AG08395 (cell line): ENCODE measurements around the gene CACNA1E.

Experiments used
- DNase-seq: peaks from one replicate; pipeline ENCODE4 v3.0.0; 2012; ENCODE audit warnings: mixed read lengths, low spot score

Gene CACNA1E

DNA sequence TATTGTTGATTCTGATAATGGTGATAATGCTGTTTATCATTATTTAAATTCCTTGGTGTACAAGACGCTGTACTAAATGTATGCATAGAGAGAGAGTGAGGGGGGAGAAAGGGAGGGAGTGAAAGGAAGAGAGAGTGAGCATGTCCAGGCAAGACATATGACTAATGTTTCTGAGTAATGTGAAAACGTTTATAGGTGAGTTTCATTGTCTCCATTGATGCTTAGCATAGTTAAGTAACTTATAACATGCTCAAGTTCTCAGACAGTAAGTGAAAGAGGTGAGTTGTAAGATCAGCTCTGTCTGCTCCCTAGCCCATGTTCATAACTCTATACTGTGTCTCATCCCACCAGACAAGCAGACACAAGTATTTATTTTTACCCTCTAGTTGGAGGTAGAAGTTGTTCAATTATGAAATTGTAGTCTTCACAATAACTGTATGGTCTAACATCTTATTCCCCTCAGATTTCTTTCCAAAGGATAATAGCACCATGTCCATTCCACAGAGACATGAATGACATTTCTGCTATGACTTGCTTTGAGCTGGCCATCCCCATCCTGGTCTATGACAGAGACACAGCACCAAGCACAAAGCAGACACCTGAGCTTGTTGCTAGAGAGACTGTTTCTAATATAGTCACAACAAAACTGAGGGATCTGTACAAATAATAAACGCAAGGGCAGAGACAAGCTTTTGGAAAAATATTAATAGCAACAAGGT is 285.1 kb downstream of the CACNA1E start:
- DNase-seq: no peak

GRCh38 chr1:181768930-181769280 is 285.6 kb downstream of the CACNA1E start:
- DNase-seq: no peak

DNA sequence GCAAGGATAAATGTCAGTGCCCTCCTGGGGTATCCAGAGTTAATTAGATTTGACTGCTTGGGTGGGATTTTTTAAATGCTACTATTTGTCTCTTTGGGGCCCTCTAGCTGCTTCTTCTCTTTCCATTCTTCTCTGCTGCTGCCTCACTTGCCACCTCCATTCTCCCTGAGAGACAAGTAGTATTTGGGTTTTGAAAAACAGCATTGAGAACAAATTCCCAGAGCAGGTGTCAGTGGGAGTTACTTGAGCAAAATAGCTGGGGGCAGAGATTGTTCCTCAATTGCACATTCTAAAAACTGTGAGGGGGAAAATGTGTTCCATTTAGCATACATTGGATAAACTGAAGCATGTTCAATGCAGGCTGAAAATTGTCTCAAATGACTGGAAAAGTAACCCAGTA is 286.5 kb downstream of the CACNA1E start:
- no peak for DNase-seq

DNA sequence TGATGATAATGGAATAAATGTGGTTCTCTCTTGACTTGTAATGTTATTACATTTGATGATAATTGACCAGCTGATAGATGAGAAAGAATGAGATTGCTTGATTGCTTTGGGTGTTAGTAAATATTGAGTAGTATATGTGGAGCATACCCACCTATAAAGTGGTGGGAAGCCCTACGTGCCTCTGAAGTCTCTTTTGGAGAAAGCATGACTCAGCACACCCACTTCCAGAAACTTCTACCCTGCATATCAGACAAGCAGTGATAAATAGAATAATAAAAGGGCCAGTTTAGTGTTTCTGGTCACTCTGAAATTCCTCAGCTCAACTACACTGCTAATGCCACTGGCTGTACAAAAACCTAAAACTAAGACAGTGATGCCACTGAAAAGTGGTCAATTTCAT is 289.4 kb downstream of the CACNA1E start:
- no peak for DNase-seq

GRCh38 chr1:181776044-181776443 is 292.7 kb downstream of the CACNA1E start:
- no peak for DNase-seq

- no peak for DNase-seq
These were observed 294.0 kb downstream of the CACNA1E start for GRCh38 chr1:181777286-181777685.

GRCh38 chr1:181777812-181778211 is 294.5 kb downstream of the CACNA1E start:
- no peak for DNase-seq

DNA sequence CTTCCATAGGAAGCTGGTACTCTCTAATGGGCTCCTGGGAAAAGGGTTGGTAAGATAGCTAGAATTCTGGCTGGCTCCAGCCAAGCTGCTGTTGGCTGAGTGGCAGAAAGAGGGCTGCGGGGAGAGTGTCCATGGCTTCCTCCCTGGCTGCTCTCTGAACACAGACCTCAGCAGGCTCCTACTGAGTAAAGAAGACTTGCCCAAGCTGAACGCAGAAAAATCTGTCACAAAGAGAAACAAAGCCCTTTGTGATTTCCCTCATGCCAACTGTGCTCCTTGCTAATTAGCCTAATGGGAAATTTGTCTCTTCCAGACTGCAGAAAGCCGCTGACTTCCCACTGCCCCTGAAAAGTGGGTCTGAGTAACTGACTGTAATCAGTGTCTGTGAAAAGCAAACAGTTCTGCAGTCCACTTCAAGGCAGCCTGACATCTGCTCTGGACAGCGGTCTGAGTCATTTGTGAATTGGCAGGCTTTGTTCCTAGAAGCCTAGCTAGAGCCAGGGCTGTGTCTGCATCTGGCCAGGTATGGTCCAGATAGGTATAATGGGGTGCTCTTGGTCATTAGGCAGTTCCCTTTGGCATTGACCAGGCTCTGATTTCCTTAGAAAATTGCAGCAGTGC is 295.4 kb downstream of the CACNA1E start:
- no peak for DNase-seq

- no peak for DNase-seq
These were observed 296.0 kb downstream of the CACNA1E start for GRCh38 chr1:181779343-181779742.

GRCh38 chr1:181783208-181783607 is 299.9 kb downstream of the CACNA1E start:
- no peak for DNase-seq

DNA sequence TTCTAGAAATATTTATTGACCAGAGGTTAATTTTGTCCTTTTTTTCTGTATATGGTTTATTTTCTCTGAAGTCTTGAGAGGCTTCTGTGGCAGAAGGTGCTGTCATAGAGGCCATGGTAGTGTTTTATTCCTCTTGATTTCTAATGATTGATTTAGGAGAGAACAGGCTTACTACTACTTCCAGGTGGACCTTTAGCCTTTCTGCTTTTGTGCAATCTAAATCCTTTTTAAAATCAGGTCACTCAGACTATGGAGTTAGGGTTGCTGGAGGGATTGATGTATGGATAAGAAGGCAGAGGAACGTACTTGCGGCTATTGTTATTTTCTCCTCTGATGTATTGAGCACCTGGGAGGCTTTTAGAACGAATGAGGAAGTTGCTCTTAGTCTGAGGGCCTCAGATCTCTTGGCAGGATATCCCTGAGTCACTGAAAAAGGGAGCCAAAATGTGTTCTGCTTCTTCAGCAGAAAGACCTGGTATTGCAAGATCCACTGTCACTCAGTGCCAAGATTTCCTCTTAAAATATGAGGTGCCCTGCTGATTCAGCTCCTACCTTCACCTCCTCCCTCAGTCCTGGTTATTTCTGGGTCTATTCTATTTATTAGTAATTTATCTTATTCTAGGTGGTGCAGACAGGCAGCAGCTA is 300.8 kb downstream of the CACNA1E start:
- DNase-seq: no peak

DNA sequence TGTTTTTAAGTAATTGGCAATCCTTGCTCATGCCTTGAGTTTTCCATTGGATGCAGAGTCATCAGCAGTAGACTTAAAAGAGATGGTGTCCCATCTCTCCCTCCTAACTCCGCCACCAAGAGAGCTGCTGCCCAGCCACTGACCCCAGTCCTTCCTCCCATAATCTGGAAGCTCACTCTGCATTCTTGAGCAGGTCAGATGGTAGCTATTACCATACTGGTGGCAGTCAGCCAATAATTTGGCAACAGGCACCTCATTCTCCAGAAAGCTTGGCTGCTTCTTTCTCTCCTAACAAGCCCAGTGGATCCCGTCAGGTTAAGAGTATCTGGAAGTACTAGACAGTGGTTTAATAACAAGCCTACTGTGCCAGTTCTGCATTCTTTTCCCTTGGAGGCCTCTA is 306.1 kb downstream of the CACNA1E start:
- no peak for DNase-seq

- no peak for DNase-seq
These were observed 308.4 kb downstream of the CACNA1E start for GRCh38 chr1:181791721-181792120.

- no peak for DNase-seq
These were observed 310.5 kb downstream of the CACNA1E start for GRCh38 chr1:181793831-181794230.

GRCh38 chr1:181794332-181794731 is 311.0 kb downstream of the CACNA1E start:
- DNase-seq: no peak

DNA sequence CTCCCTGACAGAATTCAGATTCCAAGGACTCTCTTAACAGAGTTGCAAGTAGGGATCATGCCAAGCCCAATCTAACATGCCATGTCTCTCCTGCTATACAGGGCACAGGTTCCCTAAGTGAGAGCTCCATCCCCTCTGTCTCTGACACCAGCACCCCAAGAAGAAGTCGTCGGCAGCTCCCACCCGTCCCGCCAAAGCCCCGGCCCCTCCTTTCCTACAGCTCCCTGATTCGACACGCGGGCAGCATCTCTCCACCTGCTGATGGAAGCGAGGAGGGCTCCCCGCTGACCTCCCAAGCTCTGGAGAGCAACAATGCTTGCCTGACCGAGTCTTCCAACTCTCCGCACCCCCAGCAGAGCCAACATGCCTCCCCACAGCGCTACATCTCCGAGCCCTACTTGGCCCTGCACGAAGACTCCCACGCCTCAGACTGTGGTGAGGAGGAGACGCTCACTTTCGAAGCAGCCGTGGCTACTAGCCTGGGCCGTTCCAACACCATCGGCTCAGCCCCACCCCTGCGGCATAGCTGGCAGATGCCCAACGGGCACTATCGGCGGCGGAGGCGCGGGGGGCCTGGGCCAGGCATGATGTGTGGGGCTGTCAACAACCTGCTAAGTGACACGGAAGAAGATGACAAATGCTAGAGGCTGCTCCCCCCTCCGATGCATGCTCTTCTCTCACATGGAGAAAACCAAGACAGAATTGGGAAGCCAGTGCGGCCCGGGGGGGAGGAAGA is 315.0 kb downstream of the CACNA1E start:
- DNase-seq: no peak

DNA sequence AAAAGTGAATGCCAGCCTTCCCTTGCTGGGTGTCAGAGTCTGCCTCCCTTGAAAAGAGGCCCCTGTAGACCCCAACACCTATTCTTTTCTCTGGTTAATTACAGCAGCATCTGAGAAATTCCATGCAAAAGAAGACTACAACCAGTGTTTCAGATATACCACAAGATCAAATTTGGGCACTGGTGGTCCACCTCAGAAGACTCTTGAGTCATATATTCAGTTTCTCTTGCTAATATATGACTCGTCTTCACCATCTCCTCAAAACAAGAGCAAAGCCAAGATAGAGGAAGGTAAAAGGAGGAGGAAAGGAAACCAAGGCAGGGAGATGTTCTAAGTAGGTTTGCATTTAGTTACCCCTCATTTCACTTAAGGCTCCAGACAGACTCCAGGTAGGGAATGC is 318.3 kb downstream of the CACNA1E start:
- no peak for DNase-seq

- DNase-seq: no peak
These were observed 319.1 kb downstream of the CACNA1E start for GRCh38 chr1:181802466-181802865.

GRCh38 chr1:181803421-181803820 is 320.1 kb downstream of the CACNA1E start:
- no peak for DNase-seq

DNA sequence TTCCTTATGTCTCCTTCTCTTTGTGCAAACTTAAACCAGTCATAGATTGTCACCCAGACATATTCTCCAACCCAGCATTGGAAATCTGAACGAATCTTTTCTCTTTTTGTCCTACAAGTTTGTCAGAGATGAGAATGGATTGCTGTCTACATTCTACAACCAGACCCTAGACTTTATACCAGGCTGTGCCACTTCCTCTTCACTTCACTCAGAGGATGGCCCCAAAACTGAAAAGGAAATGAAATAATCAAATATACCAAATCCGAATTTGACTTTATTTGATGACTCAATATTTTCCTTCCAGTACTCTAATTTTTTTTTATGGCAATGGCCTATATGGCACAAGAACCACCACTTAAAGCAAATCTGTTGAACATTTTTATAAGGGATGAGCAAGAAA is 321.7 kb downstream of the CACNA1E start:
- no peak for DNase-seq

GRCh38 chr1:181806746-181807145 is 323.4 kb downstream of the CACNA1E start:
- DNase-seq: no peak

DNA sequence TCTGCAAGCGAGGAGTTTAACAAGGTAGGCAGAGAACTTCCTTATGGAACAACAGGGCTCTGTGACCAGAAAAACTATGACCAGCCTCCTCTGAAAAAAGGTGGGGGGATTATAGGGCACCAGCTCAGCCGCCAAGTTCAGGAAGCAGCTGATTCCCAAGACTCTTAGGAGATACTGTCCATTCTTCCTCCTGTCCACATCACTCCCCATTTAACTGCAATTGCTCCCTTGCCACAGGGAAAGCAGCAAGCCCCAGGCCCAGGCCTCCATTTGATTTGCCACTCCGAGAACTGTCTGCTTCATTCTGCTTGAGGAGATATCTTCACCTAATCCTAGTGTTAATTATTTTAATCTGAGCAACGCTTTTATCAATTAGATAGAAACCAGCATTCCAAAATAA is 323.9 kb downstream of the CACNA1E start:
- DNase-seq: no peak

GRCh38 chr1:181809991-181810545 is 326.8 kb downstream of the CACNA1E start:
- DNase-seq: no peak
